Brain microvascular endothelial cell (primary cell): Measurements from ENCODE around the gene CCDC182.

Experiments used
- DNase-seq: peaks from one replicate; pipeline ENCODE4 v3.0.0-alpha.2; 2020
- H3K27ac ChIP-seq: fragments of 250-450 bp; sonication (Bioruptor Pico); 2 replicates; pipeline ENCODE4 v1.5.1; 2020; ENCODE audit warnings: mild to moderate bottlenecking, moderate library complexity
- H3K27me3 ChIP-seq: fragments of 250-450 bp; sonication (Bioruptor Pico); replicated peaks from 2 replicates; pipeline ENCODE4 v1.5.1; 2020; ENCODE audit warnings: mild to moderate bottlenecking
- H3K36me3 ChIP-seq: fragments of 250-450 bp; sonication (Bioruptor Pico); replicated peaks from 2 replicates; pipeline ENCODE4 v1.5.1; 2020; ENCODE audit warnings: mild to moderate bottlenecking
- H3K4me3 ChIP-seq: 2 replicates; pipeline ENCODE4 v1.5.1; 2011; ENCODE audit warnings: low read depth, mild to moderate bottlenecking, control low read depth, low read length, moderate library complexity
- in situ Hi-C: cut with HindIII; loops from 2 replicates; pipeline ENCODE4 v1.10.0; 2017; ENCODE audit warnings: low sequenced_read_pairs, low pct_ligation_motif_present
- TF ChIP-seq, protein P1 (sequence below): IDR thresholded peaks from 2 replicates; pipeline ENCODE4 v1.5.1; 2011; ENCODE audit warnings: low read depth, mild to moderate bottlenecking, moderate library complexity, low read length, control low read depth, inconsistent platforms; ENCODE audit errors: missing control alignments

Gene CCDC182

DNA sequence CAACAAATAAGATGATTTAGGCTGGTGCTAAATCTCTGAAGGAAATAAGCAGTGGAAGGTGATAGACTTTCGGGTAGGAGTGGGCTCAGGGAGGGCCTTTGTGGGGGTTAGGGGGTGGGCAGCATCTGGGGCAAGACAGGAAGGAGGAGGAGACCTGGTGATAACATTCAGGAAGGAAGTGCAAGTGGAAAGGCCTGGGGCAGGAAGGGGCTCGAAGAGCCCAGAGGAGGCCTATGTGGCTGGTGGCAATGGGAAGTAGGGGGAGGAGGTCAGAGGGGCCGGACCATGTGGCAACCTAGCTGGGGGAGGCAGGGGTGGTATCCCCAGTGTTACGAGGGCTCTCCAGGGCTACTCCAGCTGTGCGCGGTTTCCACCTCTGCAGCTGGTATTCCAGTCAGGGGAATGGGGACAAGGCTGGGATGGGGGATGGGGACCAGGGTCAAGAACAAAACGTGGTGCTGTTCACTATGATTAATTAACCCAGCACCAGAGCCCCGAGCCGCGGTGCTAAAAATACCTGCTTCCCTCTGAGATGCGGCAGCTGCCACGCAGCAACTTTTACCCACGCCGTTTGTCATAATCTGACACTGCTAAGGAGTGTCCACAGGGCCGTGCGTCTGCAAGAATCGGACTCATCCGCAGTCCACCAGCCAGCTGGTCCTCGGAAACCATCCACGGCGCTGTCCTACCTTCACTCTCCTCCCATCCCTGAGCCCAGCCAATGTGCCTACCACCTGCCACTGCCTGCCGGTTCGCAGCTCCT, 5.2 kb upstream of the CCDC182 start:
- Histone ChIP-seq H3K36me3 (no peaks in the 10 kb centered on the region), H3K4me3 (no peak overlapping the region), H3K27ac (no peak overlapping the region), H3K27me3 (peaks cover 2% of the 10 kb centered on the region)
- TF ChIP-seq, protein P1, sequence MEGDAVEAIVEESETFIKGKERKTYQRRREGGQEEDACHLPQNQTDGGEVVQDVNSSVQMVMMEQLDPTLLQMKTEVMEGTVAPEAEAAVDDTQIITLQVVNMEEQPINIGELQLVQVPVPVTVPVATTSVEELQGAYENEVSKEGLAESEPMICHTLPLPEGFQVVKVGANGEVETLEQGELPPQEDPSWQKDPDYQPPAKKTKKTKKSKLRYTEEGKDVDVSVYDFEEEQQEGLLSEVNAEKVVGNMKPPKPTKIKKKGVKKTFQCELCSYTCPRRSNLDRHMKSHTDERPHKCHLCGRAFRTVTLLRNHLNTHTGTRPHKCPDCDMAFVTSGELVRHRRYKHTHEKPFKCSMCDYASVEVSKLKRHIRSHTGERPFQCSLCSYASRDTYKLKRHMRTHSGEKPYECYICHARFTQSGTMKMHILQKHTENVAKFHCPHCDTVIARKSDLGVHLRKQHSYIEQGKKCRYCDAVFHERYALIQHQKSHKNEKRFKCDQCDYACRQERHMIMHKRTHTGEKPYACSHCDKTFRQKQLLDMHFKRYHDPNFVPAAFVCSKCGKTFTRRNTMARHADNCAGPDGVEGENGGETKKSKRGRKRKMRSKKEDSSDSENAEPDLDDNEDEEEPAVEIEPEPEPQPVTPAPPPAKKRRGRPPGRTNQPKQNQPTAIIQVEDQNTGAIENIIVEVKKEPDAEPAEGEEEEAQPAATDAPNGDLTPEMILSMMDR: no peak
- in situ Hi-C loops: loop anchor here (25.0 kb wide), 1 partner anchor 613 kb away; no protein-coding TSS in a partner anchor
- no peak for DNase-seq

DNA sequence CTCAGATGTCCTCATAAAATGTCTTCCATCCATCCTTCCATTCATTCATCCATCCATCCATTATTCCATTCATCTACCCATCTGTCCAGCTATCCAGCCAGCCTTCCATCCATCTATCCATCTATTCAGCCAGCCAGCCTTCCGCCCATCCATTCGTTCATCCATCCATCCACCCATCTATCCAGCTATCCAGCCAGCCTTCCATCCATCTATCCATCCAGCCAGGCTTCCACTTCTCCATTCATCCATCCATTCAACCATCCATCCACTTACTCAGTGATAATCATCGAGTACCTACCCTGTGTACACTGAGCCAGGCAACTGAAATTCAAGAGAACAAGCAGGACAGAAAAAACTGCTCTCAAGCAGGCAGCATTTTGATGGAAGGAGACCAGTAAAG, 4.6 kb upstream of the CCDC182 start:
- H3K4me3 ChIP-seq: no peak overlapping the region
- H3K27me3 ChIP-seq: peaks cover 2% of the 10 kb centered on the region
- in situ Hi-C loops: loop anchor here (25.0 kb wide), 1 partner anchor 612 kb away; no protein-coding TSS in a partner anchor
- H3K27ac ChIP-seq: no peak overlapping the region
- TF ChIP-seq, protein P1: no peak
- no peaks in the 10 kb centered on the region for H3K36me3 ChIP-seq
- DNase-seq: no peak

DNA sequence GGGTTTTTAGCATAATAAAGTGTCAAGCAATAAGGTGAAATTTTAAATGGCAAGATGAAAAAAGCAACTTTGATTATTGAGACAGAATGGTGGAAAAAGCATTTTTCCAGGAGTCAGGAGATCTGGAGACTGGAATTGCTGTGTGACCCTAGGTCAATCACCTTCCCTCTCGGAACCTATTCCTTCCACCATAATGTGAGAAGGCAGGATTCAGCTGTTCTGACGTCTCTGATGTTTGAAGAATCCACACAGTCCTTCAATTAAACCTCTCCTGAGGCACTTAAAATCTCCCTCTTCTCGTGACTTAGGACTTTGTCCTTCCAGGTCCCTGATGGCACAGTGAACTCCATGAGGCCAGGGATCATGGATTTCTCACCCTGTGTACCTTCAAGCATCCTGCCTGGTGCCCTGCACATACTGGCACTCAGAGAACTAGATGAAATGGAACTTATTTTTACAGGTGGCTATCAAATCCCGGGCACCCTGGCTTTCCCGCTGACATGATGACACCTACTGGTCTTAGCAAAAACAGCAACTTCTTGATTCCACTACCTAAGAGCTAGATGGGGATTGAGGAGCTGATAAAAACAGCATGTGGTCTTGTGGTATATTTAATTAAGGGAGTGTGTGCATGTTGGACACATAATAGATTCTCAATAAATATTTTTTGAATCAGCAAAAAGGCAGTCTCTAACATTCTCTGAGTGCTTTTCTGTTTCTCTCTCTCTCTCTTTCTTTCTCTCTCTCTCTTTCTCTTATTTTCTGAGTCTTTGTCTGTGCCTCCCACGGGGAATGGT, 2.3 kb upstream of the CCDC182 start:
- peak; percentile 29 for DNase-seq
- in situ Hi-C loops: no loop called here

DNA sequence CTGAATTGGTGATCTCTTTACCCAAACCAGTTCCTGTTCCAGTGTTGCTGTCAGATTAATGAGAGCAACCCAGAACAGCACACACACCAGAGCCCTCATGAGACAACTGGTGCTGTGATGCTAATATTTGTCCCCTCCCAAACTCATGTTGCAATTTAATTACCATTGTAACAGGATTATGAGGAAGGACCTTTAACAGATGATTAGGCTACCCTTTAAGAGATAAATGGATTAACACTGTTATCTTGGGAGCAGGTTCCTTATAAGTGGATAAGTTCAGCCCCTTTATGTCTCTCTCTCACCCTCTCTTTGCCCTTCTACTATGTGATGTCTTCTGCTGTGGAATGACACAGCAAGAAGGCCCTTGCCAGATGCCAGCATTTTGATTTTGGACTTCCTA, 1.1 kb upstream of the CCDC182 start:
- TF ChIP-seq, protein P1: no peak
- no peaks in the 10 kb centered on the region for H3K36me3 ChIP-seq
- DNase-seq: no peak
- H3K4me3 ChIP-seq: no peak overlapping the region
- no peak overlapping the region for H3K27ac ChIP-seq
- in situ Hi-C loops: no loop called here
- peaks cover 4% of the 10 kb centered on the region for H3K27me3 ChIP-seq

More for the DNA sequence above, 2.3 kb upstream of the CCDC182 start:
- H3K27me3 ChIP-seq: peaks cover 4% of the 10 kb centered on the region
- H3K27ac ChIP-seq: no peak overlapping the region
- TF ChIP-seq, protein P1: peak; percentile 87
- no peak overlapping the region for H3K4me3 ChIP-seq
- no peaks in the 10 kb centered on the region for H3K36me3 ChIP-seq

DNA sequence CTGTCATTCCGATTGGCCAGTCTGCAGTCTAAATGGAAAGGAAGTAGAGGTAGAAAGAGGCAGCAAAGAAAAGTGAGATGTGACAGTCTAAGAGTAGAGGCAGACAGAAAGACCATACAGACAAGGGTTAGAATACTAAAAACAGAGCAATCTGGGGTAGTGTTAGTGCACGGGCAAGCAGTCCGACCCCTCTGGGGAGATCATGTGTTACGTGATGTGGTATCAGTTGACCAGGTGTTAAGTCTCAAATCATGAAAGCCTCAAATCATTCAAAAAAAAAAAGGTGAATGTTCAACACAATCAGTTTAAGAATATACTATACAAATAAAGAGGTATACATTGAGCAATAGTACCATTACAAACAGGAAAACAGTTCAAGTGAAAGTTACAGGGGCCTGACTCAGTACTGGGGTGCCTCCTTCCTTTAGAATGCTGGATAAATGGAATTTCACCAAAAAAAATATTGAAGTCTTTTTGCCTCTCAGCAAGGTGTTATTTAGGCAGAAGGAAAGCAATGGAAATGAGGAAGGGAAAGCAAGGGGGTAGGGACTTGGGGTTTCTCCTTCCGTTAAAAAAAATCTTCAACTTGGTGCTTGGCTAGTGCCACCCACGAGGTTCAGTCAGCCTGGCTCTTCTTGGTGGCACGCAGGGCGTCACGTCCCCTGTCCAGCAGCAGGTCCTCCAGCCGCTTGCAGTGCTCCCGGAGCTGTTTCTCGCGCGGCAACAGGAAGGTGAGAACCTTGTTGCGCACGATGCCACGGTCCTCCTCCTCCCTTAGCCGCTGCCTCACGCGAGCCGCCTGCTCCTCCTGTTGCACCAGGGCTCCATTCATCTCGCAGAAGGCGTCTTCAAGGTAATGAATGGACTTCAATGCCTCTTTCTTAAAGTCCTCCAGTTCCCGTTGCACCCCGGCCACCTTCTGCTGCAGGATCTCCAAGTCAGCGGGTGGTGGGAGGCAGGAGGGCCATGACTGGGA, 616 bp downstream of the CCDC182 start:
- TF ChIP-seq, protein P1: no peak
- Histone ChIP-seq H3K27ac (no peak overlapping the region), H3K4me3 (no peak overlapping the region), H3K36me3 (no peaks in the 10 kb centered on the region), H3K27me3 (peaks cover 4% of the 10 kb centered on the region)
- no peak for DNase-seq
- in situ Hi-C loops: no loop called here
